ENCODE data around the gene TRIM26.
"Not testable (repeated sequence)": the region's sequence is repeated elsewhere in the genome, so short reads cannot be mapped to it uniquely, and the experiment has no call there.

TRIM26 gene

GRCh38 chr6:30152016-30152673 lies 61.1 kb downstream of the TRIM26 start:
- DNase-seq, result no peak

DNA sequence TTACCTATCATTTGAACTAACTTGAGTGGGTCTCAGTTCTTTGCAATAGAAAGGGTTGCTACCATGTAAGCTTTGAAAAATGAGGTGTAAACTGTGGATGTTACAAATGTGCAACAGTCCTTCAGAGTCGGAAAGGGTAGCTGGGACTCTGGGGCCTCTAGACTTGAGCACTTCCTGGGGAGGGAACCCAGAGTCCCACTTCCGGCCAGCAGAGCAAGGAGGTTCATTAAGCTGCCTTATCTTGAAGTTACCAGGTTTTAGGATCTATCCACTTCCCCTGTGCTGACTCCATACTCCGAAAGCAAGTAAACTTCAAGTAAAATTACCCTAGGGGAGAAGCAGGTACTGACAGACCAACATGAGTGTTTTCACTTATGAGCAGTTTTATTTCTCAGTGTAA lies 61.6 kb downstream of the TRIM26 start:
- no peak for DNase-seq

GRCh38 chr6:30150671-30151395 lies 62.4 kb downstream of the TRIM26 start:
- no peak for DNase-seq

GRCh38 chr6:30149858-30150550 lies 63.2 kb downstream of the TRIM26 start:
- no peak for DNase-seq

DNA sequence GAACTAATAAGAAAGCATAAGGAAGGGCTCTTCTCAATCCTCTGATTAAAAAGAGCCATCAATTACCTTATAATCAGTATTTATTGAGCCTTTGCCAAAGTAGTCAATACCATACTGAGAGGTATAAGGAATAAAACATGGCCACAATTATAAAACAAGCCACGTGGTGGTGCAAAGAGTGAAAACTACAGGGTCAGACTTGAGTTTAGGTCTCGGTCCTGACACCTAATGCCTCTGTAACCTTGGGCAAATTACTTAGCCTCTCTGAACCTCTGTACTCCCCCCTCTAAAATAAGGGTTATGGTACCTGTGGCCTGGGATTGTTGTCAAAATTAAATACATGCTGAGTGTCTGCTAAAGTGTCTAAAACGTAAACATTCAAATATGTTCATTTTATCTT lies 64.0 kb downstream of the TRIM26 start:
- DNase-seq, result no peak

DNA sequence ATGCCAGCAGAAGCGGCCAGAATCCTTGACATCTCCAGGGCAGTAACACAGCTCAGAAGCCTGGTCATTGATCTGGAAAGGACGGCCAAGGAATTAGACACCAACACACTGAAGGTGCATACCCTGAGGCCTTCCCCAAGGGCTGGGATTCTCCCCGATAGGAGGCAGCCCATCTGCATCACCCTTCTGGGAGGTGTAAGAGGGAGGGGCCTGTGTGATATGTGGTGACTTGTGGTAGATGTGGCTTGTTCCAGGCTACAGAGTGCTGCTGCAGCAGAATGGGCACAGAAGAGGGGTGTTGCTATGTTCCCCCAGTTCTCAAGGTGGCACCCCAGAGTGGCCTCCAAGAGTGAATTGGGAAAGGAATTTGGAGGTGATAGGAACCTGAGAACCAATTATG lies 66.1 kb downstream of the TRIM26 start:
- DNase-seq, result no peak

GRCh38 chr6:30145818-30146217 lies 67.4 kb downstream of the TRIM26 start:
- DNase-seq, result no peak

- no peak for DNase-seq
Measured at GRCh38 chr6:30144811-30145210, 68.4 kb downstream of the TRIM26 start.

GRCh38 chr6:30143780-30144179 lies 69.4 kb downstream of the TRIM26 start:
- no peak for DNase-seq

- no peak for DNase-seq
Measured at GRCh38 chr6:30142665-30143064, 70.5 kb downstream of the TRIM26 start.

DNA sequence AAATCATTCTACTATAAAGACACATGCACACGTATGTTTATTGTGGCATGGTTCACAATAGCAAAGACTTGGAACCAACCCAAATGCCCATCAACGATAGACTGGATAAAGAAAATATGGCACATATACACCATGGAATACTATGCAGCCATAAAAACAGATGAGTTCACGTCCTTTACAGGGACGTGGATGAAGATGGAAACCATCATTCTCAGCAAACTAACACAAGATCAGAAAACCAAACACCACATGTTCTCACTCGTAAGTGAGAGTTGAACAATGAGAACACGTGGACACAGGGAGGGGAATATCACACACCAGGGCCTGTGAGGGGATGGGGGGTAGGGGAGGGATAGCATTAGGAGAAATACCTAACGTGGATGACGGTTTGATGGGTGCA lies 73.0 kb downstream of the TRIM26 start:
- not testable (repeated sequence) for DNase-seq

DNA sequence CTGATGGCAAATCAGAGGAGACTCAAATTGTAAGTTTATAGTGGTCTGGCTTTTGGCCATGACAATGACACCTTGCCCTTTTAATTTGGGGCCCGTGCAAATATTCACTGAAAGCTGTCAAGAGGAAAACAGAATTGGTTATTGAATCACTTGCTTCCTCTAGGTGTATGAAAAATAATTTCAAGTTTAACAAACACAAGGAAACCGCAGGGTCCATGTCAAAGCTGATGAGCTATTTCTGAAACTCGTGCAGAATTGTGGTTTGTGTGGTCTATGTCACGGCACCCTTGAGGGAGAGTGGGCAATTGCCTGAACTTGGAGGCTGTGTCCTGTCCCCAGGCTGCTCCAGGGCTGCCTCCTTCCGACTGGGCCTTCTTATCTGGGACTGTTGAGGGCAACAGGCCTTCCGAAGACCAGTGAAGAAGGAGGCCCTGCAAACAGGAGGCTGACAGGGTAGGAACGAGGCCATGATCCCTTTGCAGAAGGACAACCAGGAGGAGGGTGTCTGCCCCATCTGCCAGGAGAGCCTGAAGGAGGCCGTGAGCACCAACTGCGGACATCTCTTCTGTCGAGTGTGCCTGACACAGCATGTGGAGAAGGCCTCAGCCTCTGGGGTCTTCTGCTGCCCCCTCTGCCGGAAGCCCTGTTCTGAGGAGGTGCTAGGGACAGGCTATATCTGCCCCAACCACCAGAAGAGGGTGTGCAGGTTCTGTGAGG lies 76.5 kb downstream of the TRIM26 start:
- DNase-seq, result no peak

DNA sequence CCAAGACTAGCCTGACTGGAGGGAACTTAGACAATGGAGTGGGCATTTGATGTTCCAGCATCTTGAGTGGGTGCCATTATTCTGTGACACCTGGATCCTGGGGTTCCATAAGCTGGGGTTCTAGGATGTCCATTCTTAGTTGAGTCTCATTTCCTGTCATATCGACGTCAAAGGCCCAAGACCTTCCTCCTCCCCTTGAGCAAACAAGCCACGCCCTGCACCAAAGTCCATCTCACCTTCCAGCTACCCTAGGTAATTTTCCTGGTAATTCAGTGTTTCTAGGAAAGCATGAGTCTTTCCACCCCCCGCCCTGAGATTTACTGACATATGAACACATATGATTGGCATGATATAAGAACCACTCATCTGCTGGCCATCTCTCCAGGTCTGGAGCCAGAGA lies 77.4 kb downstream of the TRIM26 start, which contains the start of gene TRIM40:
Gene TRIM40, plus strand, starts transcription at position 384 of the 400 bp plus-strand sequence. CDS start 897 bp downstream, outside the sequence.
- DNase-seq, result no peak

DNA sequence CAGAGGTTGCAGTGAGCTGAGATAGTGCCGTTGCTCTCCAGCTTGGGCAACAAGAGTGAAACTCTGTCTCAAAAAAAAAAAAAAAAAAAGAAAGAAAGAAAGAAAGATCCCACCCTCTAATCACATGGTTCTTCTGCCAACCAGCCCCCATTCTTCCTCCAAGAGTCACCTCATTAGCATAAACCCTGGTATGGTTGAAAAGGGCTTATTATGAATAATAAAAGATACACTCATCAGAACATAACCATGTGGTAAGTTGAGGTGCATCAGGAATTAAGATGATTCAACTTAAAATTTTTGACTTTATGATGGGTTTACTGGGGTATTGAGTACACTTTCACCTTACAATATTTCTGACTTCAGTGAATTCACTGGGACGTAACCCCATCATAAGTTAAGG lies 78.1 kb downstream of the TRIM26 start:
- DNase-seq, result no peak
